GM18508 (cell line): ENCODE data around the gene CILP2.
A peak's percentile ranks its signal among the peaks of the same experiment; 100 is the strongest.

Source experiments
- ATAC-seq: cut with Tn5 transposase; IDR thresholded peaks from one replicate; pipeline ENCODE4 v1.9.1; 2021; ENCODE audit warnings: moderate number of reproducible peaks; ENCODE audit not compliant: insufficient read depth, unreplicated experiment

The CILP2 gene

GRCh38 chr19:19538061-19538784 is at the start of gene CILP2:
CILP2 (plus strand) TSS chr19:19538265; CDS start chr19:19538350, 85 bp downstream.
- no peak for ATAC-seq

GRCh38 chr19:19488875-19489690 is 49.0 kb upstream of the CILP2 start:
- ATAC-seq = peak; percentile 44

GRCh38 chr19:19489804-19490204 is 48.3 kb upstream of the CILP2 start:
- no peak for ATAC-seq

GRCh38 chr19:19490214-19490968 is 47.7 kb upstream of the CILP2 start:
- no peak for ATAC-seq

- ATAC-seq = no peak
Measured at GRCh38 chr19:19491321-19492025, 46.6 kb upstream of the CILP2 start.

GRCh38 chr19:19492026-19492610 is 45.9 kb upstream of the CILP2 start:
- no peak for ATAC-seq

GRCh38 chr19:19493841-19494546 is 44.1 kb upstream of the CILP2 start:
- ATAC-seq = no peak

GRCh38 chr19:19495614-19496603 is 42.2 kb upstream of the CILP2 start:
- ATAC-seq = no peak

- no peak for ATAC-seq
Measured at GRCh38 chr19:19498255-19498991, 39.6 kb upstream of the CILP2 start.

GRCh38 chr19:19499272-19499995 is 38.6 kb upstream of the CILP2 start:
- no peak for ATAC-seq

GRCh38 chr19:19500975-19501644 is 37.0 kb upstream of the CILP2 start:
- ATAC-seq = no peak

GRCh38 chr19:19501798-19502197 is 36.3 kb upstream of the CILP2 start:
- ATAC-seq = no peak

- ATAC-seq = no peak
Measured at GRCh38 chr19:19502281-19502680, 35.8 kb upstream of the CILP2 start.

GRCh38 chr19:19502808-19503602 is 35.1 kb upstream of the CILP2 start:
- ATAC-seq = no peak
